Nephron progenitor cell (in vitro differentiated cells): ENCODE measurements around the gene CRYBA4.
A peak's percentile ranks its signal among the peaks of the same experiment; 100 is the strongest.

Experiments used
- DNase-seq: peaks from one replicate; pipeline ENCODE4 v3.0.0; 2021
- H3K27ac Mint-ChIP-seq: 2 replicates; pipeline ENCODE4 v1.8.0; 2021; ENCODE audit warnings: mild to moderate bottlenecking, moderate library complexity, mixed read lengths
- H3K27me3 Mint-ChIP-seq: 2 replicates; pipeline ENCODE4 v1.8.0; 2021; ENCODE audit warnings: mild to moderate bottlenecking, low read depth, mixed read lengths; ENCODE audit not compliant: poor library complexity
- H3K36me3 Mint-ChIP-seq: 2 replicates; pipeline ENCODE4 v1.8.0; 2021; ENCODE audit warnings: low read depth, mixed read lengths
- H3K4me1 Mint-ChIP-seq: 2 replicates; pipeline ENCODE4 v1.8.0; 2021; ENCODE audit warnings: mixed read lengths
- H3K4me3 Mint-ChIP-seq: 2 replicates; pipeline ENCODE4 v1.8.0; 2021; ENCODE audit warnings: mild to moderate bottlenecking, moderate library complexity, mixed read lengths
- H3K9me3 Mint-ChIP-seq: 2 replicates; pipeline ENCODE4 v1.8.0; 2021; ENCODE audit warnings: mild to moderate bottlenecking, moderate library complexity, mixed read lengths
- TF ChIP-seq, protein P1 (sequence below): fragments of 200-600 bp; sonication (generic); IDR thresholded peaks from 2 replicates; pipeline ENCODE4 v1.5.0; 2021; ENCODE audit warnings: antibody characterized with exemption

The CRYBA4 gene

DNA sequence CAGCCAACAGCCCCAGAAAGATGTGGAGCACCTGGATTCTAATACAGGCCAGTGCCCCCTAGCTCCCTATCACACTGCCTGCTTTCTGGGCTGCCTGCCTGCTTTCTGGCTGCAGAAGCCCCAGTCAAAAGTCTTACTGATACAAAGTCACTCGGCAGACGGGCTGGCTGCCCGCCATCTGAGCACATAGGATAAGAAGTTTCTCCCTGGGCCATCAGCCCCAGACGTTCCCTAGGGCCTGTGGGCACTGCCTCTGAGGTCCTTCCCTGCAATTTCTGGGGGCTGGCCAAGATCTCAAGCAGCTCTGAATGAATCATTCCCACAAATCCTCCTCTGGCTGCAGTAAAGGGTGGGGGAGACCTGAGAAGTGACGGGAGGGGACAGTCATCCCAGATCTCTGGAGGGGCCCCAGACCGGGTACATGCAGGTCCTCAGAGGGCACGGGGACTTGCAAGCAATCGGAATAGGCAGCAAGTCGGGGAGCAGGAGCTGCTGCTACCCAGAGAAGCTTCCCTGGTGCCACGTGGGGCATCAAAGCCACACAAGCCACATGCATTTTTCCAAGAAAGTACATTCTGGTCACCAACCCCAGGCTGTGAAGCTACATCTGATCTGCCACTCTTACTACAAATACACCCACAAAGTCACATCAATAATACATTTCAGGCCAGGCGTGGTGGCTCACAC is 36.5 kb upstream of the CRYBA4 start:
- DNase-seq, result no peak
- H3K4me3 Mint-ChIP-seq, result no peak overlapping the region
- peaks cover 10% of the 10 kb centered on the region for H3K9me3 Mint-ChIP-seq
- H3K27ac Mint-ChIP-seq, result peak overlapping the region; percentile 52
- H3K36me3 Mint-ChIP-seq, result peaks cover 13% of the 10 kb centered on the region
- peaks cover 12% of the 10 kb centered on the region for H3K27me3 Mint-ChIP-seq
- TF ChIP-seq, protein P1, sequence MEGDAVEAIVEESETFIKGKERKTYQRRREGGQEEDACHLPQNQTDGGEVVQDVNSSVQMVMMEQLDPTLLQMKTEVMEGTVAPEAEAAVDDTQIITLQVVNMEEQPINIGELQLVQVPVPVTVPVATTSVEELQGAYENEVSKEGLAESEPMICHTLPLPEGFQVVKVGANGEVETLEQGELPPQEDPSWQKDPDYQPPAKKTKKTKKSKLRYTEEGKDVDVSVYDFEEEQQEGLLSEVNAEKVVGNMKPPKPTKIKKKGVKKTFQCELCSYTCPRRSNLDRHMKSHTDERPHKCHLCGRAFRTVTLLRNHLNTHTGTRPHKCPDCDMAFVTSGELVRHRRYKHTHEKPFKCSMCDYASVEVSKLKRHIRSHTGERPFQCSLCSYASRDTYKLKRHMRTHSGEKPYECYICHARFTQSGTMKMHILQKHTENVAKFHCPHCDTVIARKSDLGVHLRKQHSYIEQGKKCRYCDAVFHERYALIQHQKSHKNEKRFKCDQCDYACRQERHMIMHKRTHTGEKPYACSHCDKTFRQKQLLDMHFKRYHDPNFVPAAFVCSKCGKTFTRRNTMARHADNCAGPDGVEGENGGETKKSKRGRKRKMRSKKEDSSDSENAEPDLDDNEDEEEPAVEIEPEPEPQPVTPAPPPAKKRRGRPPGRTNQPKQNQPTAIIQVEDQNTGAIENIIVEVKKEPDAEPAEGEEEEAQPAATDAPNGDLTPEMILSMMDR, result no peak
- peaks cover 10% of the 10 kb centered on the region for H3K4me1 Mint-ChIP-seq

DNA sequence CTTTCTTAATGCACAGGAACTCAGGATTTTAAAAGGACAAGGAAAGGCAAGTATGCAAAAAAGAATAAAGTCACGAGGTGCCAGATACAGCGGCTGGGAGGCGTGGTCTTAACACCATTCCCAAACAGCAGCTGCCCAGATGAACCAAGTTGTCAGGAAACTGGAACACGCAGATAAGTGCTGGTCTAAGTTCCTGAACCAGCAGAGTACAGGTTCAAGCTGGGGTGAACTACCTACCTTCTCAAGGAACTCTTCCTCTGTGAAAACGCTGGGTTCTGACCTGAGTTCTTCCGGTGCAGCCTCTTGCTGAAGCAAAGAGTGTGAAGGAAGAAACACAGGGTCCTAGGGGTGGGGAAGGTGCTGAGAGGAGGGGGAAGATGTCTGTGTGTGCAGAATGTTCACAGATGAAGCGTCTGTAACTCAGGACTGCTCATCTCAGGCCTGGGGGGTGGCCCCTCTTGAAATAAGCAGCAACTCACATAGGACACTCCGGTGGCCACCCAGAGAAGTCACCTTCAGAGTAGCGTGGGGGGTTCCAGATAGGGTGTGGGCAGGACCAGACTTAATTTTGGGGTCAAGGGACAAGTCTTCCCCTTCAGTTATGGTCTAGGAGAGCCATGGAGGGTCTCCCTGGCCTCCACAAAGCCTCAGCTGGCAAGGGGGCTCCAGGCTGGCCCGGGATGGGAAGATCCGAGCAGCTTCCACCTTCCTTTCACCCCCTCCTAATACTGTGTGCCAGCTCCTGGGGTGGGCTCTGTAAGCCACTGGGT is 35.0 kb upstream of the CRYBA4 start:
- Mint-ChIP-seq H3K27me3 (peaks cover 12% of the 10 kb centered on the region), H3K9me3 (peaks cover 10% of the 10 kb centered on the region), H3K4me3 (no peak overlapping the region), H3K27ac (peak overlapping the region; percentile 16), H3K36me3 (peaks cover 13% of the 10 kb centered on the region), H3K4me1 (no peaks in the 10 kb centered on the region)
- TF ChIP-seq, protein P1, result no peak
- no peak for DNase-seq

DNA sequence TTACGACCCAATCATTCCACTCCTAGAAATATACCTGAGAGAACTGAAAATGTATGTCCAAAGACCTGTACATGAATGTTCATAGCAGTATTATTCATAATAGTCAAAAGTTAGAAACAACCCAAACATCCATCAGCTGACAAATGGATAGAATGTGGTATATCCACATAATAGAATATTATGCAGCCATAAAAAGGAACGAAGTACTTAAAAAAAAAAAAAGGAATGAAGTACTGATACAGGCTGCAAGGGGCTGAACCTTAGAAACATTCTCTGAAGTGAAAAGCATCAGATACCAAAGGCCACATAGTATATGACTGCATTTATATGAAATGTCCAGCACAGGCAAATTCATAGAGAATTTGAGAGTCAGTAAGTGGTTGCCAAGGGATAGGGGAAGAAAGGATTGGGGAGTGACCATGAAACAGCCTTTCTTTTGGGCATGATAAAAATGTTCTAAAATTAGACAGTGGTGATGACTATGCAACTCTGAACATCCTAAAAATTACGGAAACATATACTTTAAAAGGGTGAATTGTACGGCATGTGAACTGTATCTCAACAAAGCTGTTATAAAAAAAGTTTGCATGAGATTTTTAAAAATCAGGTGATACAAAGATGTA is 33.7 kb upstream of the CRYBA4 start:
- H3K9me3 Mint-ChIP-seq, result peaks cover 10% of the 10 kb centered on the region

DNA sequence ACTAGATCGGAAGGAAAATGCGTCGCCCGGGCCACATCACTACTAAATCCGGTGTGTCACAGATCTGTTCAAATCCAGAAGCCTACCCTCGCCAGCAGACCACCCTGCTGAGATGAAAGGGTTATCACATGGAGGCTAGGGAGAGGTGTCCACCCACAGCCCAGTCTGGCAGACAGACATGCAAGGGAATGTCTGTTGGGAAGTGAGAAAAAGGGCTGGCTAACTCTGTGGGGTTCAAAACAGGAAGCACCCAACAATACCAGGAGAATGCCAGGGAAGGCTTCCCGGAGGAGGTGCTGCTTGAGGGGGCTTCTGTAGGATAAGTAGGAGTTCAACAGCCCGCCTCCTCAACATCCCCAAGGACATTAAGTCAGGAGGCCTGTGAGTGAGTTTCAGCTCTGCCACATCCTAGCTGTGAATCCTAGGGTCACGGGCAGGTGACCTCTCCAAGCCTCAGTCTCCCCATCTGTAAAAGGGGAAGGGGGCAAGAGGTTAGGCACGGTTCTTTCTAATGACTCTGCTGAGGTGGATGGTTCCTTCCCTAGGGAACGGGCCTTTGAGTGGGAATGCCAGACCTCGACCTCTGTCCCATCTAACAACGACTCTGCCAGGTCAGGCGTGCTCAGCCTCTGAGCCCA is 32.9 kb upstream of the CRYBA4 start:
- Mint-ChIP-seq H3K27ac (no peak overlapping the region), H3K9me3 (peaks cover 10% of the 10 kb centered on the region), H3K4me3 (peak overlapping the region; percentile 88), H3K36me3 (peaks cover 9% of the 10 kb centered on the region), H3K27me3 (peaks cover 16% of the 10 kb centered on the region), H3K4me1 (no peaks in the 10 kb centered on the region)
- DNase-seq, result no peak
- TF ChIP-seq, protein P1, result no peak

More for the DNA sequence above, 33.7 kb upstream of the CRYBA4 start:
- DNase-seq, result no peak
- Mint-ChIP-seq H3K27me3 (peaks cover 16% of the 10 kb centered on the region), H3K36me3 (peaks cover 9% of the 10 kb centered on the region), H3K4me3 (peak overlapping the region; percentile 88), H3K4me1 (no peaks in the 10 kb centered on the region), H3K27ac (no peak overlapping the region)
- TF ChIP-seq, protein P1, result no peak

DNA sequence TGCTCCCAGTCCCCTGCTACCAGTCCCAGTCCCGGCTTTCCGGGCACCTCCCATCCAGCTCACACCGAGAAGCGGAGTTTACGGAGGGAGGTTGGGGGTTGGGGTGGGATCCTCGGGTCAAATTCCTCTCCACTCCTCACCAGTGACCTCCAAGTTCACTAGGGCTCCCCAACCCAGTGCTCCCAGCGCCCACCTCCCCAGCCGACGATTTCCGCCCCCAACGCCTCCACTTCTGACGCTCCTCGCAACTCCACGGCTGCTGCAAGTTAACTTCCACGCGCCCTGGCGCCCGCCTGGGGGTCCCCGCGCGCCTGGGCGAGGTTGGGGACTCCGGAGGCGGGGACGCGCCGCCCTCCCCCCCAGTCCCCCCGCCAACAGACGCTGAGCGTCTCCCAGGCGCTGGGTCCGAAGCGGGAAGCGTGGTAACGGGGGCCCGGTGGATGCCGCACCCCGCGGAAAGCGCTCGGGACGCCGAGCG is 32.4 kb upstream of the CRYBA4 start:
- no peak for DNase-seq
- TF ChIP-seq, protein P1, result no peak
- peak overlapping the region; percentile 88 for H3K4me3 Mint-ChIP-seq
- H3K4me1 Mint-ChIP-seq, result no peaks in the 10 kb centered on the region
- H3K27me3 Mint-ChIP-seq, result peaks cover 14% of the 10 kb centered on the region
- H3K27ac Mint-ChIP-seq, result no peak overlapping the region
- H3K9me3 Mint-ChIP-seq, result peaks cover 10% of the 10 kb centered on the region
- peaks cover 9% of the 10 kb centered on the region for H3K36me3 Mint-ChIP-seq
